NOMO-1 treated with dmso at 0.1 percent for 144 hours (cell line): ENCODE measurements around the gene SIK2.

Experiments used
- DNase-seq: peaks from one replicate; lab custom pipeline; 2025; ENCODE audit not compliant: unreplicated experiment; lab: John Stamatoyannopoulos, UW

Gene SIK2

DNA sequence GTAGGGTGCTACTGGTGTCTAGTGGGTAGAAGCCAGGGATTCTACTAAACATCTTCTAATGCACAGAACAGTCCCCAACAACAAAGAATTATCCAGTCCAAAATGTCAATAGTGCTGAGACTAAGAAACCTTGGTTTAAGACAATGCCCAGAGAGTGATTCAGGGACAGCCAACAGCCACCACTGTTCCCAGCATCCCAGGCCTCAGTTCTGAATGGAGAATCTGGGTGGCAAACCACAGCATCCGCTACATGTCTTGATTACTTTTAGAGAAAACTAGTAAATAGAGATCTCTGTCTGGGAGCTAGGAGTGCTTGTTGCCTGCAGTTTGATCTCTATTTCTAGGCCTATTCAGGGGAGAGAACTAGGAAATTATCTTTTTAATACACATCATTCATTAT lies 20.9 kb upstream of the SIK2 start:
- no peak for DNase-seq

- no peak for DNase-seq
Measured at GRCh38 chr11:111582163-111582562, 20.1 kb upstream of the SIK2 start.

DNA sequence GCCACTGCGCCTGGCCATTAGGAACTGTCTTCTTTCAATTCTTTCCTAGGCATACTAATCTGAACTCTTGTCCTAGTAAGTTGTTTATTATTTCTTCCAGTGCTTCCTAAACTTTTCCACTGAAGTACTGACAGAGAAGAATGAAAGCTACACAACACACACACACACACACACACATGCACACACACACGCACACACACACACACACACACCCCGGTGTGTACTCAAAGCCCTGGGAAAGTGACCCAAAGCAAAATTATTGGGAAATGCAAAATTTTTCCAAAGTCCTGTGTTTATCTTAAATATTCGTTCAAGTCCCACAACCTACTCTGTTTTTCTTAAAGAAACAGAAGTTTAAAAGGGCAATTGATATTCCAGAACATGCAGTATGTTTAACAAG lies 19.4 kb upstream of the SIK2 start:
- no peak for DNase-seq

DNA sequence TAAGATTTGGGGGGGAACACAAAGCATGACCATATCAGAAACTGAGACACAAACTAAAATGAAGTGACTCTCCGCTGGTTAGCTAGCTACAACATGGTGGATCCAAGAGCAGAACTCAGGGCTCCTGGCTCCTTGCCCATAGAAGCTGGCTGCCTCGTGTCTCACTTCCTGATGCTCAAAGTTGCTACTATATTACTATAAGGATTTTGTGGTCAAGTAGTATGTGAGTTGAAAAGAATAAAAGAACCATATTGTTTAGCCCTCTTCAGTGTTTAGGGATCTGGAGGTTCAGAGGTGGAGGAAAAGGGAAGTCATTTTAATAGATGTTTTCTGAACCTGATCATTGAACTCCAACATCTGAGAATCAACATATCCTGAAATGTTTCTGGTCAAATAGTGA lies 16.9 kb upstream of the SIK2 start:
- no peak for DNase-seq

DNA sequence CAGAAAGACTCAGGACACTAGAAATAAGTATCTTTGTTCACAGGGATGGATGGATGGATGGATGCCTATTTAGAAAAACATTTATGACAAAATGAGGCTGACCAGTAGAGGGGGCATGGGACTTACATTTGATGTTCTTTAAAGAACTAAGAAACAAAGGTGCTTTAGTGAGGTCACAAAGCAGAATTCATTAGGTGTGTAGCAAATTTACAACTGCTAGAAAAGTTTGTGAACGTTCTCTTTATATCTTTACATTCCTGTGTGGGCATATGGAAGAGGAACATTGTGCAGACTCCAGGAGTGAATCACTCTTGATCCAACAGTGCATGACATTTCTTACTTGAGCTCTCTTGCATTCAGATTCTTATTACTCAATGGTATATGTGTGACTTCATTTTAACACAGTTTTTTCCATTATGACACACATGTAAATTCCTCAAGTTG lies 15.8 kb upstream of the SIK2 start:
- no peak for DNase-seq

GRCh38 chr11:111589114-111589513 lies 13.1 kb upstream of the SIK2 start:
- DNase-seq, result no peak

DNA sequence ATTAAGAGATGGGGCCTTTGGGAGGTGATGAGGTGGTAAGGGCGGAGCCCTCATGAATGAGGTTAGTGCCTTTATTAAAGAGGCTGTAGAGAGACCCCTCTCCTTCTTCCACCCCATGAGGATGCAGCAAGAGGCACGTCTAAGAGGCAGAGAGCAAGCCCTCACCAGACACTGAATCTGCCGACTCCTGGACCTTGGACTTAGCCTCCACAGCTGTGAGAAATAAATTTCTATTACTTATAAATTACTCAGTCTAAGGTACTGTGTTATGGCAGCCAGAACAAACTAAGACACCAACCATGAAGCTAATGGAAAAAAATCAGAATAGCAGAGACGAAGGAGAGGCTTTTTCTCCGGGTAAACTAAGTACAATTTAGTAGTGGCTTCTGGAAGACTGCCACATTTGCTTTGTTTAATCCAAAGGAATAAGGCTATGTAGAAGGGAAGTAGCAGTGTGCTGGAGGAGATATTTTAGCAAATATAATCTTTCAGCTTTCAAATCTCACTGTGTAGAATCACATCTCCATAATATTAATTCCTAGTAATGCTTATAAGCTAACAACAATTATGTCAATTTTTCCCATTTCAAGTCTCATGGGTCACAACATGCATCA lies 12.3 kb upstream of the SIK2 start:
- DNase-seq, result no peak

DNA sequence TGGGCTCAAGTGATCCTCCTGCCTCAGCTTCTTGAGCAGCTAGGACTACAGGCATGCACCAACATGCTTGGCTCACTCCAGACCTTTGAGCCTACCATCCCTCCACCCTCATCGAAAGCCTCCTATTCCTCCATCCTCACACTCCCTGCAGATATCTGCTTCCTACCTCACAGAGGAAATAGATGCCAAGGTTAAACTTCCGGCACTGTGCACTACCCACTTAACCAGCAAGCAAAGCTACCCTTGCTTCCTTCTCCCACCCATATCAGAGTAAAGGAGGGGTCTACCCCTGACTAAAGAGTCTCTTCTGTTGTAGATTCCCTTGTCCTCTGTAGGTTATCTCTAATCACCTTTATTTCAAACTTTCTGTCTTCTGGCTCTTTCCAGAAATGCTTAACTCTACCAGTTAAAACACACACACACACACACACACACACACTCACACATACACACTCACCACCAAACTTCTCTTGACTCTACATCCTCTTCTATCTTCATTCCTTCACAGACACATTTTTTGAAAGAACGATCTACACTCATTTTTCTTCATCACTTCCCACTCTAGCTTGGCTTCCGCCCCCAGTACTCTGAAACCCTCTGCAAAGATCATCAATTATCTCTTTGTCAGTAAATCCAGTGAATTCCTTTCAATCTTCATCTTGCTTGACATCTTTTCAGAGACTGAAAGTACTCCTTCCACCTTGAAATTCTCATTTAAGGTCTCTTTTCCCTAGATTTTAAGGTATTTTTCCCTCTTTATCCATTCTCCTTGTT lies 10.9 kb upstream of the SIK2 start:
- no peak for DNase-seq

DNA sequence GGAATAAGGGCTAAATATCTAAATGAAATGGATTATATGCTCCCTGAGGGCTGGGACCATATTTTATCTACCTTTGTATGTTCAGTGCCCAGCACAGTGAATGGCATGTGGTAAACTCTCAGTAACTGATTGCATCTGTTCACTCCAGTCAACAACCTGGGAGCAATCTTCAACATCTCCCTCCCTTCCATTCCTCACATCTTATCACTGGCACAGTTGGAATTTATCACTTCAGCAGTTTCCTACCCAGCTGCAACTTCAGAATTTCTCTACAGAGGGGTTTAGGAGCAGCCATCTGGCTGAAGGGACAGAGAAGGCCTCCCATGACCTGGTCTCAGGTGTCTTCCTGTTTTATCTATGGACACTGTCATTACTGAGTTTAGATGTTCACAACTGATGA lies 9.8 kb upstream of the SIK2 start:
- no peak for DNase-seq

DNA sequence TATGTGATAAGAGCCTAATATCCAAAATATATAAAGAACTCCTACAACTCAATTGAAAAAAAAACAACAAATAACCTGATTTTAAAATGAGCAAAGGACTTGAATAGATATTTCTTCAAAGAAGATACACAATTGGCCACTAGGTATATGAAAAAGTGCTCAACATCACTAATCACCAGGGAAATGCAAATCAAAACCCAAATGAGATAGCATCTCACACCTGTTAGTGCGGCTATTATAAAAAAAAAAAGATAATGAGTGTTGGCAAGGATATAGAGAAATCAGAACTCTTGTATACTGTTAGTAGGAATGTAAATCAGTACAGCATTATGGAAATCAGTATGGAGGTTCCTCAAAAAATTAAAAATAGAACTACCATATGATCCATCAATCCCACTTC lies 5.9 kb upstream of the SIK2 start:
- DNase-seq, result no peak

GRCh38 chr11:111598148-111598547 lies 4.1 kb upstream of the SIK2 start:
- DNase-seq, result no peak

DNA sequence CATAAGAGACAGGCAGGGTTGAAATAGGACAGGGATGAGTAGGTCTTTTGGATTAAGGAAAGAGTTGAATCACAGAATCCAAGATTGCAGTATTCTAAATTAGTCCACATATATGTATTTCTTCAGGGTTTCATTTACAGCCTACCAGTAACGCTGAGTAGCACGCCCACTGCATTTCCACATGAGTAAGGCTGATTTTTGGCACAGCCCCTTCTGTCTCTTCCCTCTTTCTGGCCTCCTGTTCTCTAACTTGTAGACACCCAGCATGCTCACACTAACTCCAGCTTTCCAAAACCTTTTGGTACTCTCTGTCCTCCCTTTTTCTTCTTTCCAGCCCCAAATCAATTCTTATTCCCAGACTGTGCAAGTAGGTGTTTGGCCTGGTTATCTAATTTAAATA lies 3.7 kb upstream of the SIK2 start:
- no peak for DNase-seq

DNA sequence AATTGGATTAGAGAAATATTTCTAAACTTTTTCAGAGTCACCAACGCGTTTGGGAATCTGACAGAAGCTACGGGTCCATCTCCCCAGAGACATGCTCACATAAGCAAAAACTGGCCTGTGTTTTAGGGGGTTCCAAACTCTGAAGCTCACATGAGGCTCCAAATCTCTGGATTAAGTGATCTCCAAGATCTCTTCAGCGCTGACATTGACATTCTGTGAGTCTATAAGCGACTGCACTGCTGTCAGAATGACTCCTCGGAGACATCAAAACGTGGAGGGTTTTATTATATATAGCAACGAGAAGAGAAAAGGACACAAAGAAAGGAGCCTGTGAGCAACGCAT lies 642 bp upstream of the SIK2 start:
- no peak for DNase-seq

DNA sequence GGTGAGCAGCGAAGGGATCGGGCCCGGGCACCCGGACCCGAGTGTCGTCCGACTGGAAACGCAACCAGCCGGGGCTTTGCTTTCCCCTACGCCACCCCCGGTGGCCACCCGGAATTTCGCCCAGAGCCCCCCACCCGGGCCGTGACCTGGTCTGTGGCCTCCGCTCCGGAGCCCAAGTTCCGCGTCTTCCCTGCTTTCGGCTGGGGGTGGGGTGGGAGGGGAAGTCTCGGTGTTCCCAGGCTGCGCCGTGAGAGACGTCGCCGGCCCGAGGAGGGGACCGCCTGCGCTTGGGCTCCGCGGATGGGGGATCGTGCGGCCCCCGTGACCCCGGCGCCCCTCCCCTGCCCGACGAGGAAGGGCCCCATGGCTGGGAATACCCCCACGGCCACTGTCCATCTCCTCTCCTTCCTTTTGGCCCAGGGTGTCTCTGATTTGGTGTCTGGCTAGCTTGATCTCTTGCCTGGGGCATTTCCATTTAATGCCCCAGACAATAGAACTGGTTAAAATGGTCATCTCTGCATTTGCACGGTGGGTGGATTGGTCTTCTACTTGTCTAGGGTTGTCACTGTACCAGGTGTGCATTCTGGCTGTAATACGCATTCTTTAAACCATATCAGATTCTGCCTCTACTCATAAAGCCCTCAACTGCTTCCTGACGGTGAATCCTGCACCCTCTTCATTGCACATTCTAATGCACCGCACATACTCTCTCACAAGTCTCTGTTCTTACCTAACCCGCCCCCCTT lies 789 bp downstream of the SIK2 start:
- no peak for DNase-seq

DNA sequence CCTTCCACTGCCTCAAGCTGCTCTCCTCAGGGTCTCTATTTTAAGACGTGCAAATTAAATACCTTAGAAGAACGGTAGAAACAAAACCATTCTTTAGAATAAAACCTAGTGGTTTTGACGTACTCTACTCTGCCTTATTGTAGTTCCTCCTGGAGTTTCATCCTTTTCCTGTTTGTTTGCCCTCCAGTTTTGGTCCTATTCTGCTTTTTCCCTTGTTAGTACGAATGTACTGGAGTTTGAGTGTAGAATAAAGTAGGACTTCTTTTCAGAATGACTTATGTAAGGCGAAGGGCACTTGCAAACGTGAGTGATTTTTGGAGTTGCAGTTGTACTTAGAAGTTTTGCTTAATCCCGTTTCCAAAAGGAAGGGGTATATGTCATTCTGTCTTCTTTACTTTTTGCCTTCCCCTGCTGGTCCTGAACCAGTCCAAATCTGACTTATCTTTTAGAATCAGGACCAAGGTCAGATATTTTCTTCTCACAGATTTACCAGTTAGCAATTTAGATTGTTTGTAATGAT lies 1.4 kb downstream of the SIK2 start:
- DNase-seq, result no peak

- no peak for DNase-seq
Measured at GRCh38 chr11:111604392-111605009, 2.3 kb downstream of the SIK2 start.

DNA sequence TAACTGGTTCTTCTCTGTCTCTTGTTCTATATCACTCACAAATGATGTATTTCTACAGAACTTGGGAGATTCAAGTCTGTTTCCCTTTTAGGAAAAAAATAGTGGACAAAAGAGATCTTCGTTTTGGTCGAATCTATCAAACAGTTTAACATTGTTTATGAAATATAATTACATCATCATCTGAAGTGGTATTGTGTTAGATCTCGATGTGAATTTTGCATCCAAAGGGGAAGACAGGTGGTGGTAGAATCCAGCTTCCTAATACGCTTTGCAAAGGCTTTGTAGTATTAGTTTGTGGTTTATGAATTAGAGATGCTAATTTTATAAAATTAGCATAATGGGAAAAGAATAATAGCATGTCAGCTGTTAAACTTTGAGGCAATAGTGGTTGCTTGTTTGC lies 3.4 kb downstream of the SIK2 start:
- DNase-seq, result no peak

- DNase-seq, result no peak
Measured at GRCh38 chr11:111606986-111607385, 4.7 kb downstream of the SIK2 start.

GRCh38 chr11:111607751-111608150 lies 5.5 kb downstream of the SIK2 start:
- no peak for DNase-seq

DNA sequence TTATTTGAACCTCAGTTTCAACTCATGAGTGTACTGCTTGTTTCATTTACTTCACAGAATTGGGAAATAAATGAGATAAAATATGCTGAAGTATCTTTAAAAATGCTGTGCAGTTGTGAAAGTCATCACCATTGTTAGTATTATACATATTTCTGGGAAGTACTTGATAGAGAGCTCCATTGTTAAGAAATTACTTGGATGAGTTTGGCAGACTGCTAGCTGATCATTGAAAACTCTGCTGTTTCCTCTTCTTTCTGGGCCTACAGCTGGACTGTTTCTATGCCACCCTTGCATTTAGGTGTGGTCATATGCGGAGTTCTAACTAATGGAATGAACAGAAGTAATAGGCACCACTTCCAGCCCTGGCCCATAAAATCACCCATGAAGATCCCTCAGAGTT lies 10.0 kb downstream of the SIK2 start:
- no peak for DNase-seq

DNA sequence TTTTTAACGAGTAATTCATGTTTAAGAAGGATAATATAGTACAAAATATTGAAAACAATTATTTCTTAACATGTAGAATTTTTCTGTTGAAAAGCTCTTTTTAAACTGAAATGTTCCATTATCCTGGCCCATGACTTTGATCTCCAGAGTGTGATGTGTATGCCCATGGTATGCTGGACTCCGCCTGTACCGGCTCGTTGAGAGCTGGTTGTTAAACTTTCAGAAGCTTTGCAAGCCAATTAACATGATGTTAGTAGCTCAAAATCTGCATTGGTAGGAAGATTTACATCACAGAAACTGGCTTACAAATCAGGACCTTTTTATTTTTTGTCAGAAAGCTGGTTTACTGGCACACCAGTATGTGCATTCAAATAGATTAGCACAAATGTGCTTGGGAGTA lies 15.0 kb downstream of the SIK2 start:
- DNase-seq, result no peak

GRCh38 chr11:111620518-111620917 lies 18.3 kb downstream of the SIK2 start:
- DNase-seq, result no peak
